ENCODE results near the gene IFNAR2. TPM values are rescaled to one million over a fixed set of nuclear protein-coding genes. Genes with fewer than 3 reads are reported as not detected.
"Not testable (repeated sequence)": the region's sequence is repeated elsewhere in the genome, so short reads cannot be mapped to it uniquely, and the experiment has no call there.

Gene IFNAR2
- total RNA-seq, 1 donor from 2014 or later, result 41.5 TPM

- DNase-seq (ENCODE audit: low spot score), result no peak
These were observed 17.4 kb upstream of the IFNAR2 start for GRCh38 chr21:33212159-33212851.

- DNase-seq (ENCODE audit: low spot score), result no peak
These were observed 15.7 kb upstream of the IFNAR2 start for GRCh38 chr21:33214056-33214455.

- no peak for DNase-seq (ENCODE audit: low spot score)
These were observed 12.6 kb upstream of the IFNAR2 start for GRCh38 chr21:33217138-33217520.

GRCh38 chr21:33219300-33219699 lies 10.4 kb upstream of the IFNAR2 start:
- no peak for DNase-seq (ENCODE audit: low spot score)

- no peak for DNase-seq (ENCODE audit: low spot score)
These were observed 9.8 kb upstream of the IFNAR2 start for GRCh38 chr21:33219954-33220353.

- DNase-seq (ENCODE audit: low spot score), result not testable (repeated sequence)
These were observed 4.4 kb upstream of the IFNAR2 start for GRCh38 chr21:33225376-33225775.

GRCh38 chr21:33228455-33228854 lies 1.3 kb upstream of the IFNAR2 start:
- DNase-seq (ENCODE audit: low spot score), result no peak

GRCh38 chr21:33229099-33229783 lies 497 bp upstream of the IFNAR2 start:
- no peak for DNase-seq (ENCODE audit: low spot score)

- no peak for DNase-seq (ENCODE audit: low spot score)
These were observed 997 bp downstream of the IFNAR2 start for GRCh38 chr21:33230545-33231324.

- DNase-seq (ENCODE audit: low spot score), result no peak
These were observed 1.8 kb downstream of the IFNAR2 start for GRCh38 chr21:33231526-33231925.

- no peak for DNase-seq (ENCODE audit: low spot score)
These were observed 2.7 kb downstream of the IFNAR2 start for GRCh38 chr21:33232291-33233034.

GRCh38 chr21:33234635-33235520 lies 5.1 kb downstream of the IFNAR2 start:
- no peak for DNase-seq (ENCODE audit: low spot score)

GRCh38 chr21:33236013-33236686 lies 6.4 kb downstream of the IFNAR2 start:
- no peak for DNase-seq (ENCODE audit: low spot score)

- no peak for DNase-seq (ENCODE audit: low spot score)
These were observed 7.0 kb downstream of the IFNAR2 start for GRCh38 chr21:33236766-33237165.

GRCh38 chr21:33237486-33237885 lies 7.7 kb downstream of the IFNAR2 start:
- DNase-seq (ENCODE audit: low spot score), result no peak

GRCh38 chr21:33238146-33238545 lies 8.4 kb downstream of the IFNAR2 start:
- no peak for DNase-seq (ENCODE audit: low spot score)

GRCh38 chr21:33238565-33239255 lies 9.0 kb downstream of the IFNAR2 start:
- DNase-seq (ENCODE audit: low spot score), result no peak

GRCh38 chr21:33239559-33240127 lies 9.9 kb downstream of the IFNAR2 start:
- not testable (repeated sequence) for DNase-seq (ENCODE audit: low spot score)

- no peak for DNase-seq (ENCODE audit: low spot score)
These were observed 10.7 kb downstream of the IFNAR2 start for GRCh38 chr21:33240404-33240803.
